Glutamatergic neuron (in vitro differentiated cells): ENCODE results near the gene SOX18. TPM values are rescaled to one million over a fixed set of nuclear protein-coding genes. Genes with fewer than 3 reads are reported as not detected.

Experiments
- DNase-seq: peaks from one replicate; pipeline ENCODE4 v3.0.0; 2022
- H3K27ac Mint-ChIP-seq: one replicate; pipeline ENCODE4 v1.8.0; 2020; ENCODE audit warnings: mild to moderate bottlenecking, mixed read lengths, inconsistent platforms; ENCODE audit not compliant: unreplicated experiment
- H3K27me3 Mint-ChIP-seq: one replicate; pipeline ENCODE4 v1.8.0; 2020; ENCODE audit warnings: mild to moderate bottlenecking, moderate library complexity, mixed read lengths, inconsistent platforms; ENCODE audit not compliant: unreplicated experiment
- H3K36me3 Mint-ChIP-seq: one replicate; pipeline ENCODE4 v1.8.0; 2020; ENCODE audit warnings: mild to moderate bottlenecking, mixed read lengths, inconsistent platforms; ENCODE audit not compliant: unreplicated experiment
- H3K4me1 Mint-ChIP-seq: one replicate; pipeline ENCODE4 v1.8.0; 2020; ENCODE audit warnings: mild to moderate bottlenecking, low read depth, mixed read lengths, inconsistent platforms; ENCODE audit not compliant: unreplicated experiment
- H3K4me3 Mint-ChIP-seq: one replicate; pipeline ENCODE4 v1.8.0; 2020; ENCODE audit warnings: mild to moderate bottlenecking, mixed read lengths, inconsistent platforms; ENCODE audit not compliant: unreplicated experiment
- H3K9me3 Mint-ChIP-seq: one replicate; pipeline ENCODE4 v1.8.0; 2020; ENCODE audit warnings: mild to moderate bottlenecking, moderate library complexity, mixed read lengths, inconsistent platforms; ENCODE audit not compliant: unreplicated experiment
- total RNA-seq: library from RNA; stranded (reverse); fragmentation: NEBNext Ultra II Directional; extraction: Animal tissue kit (Norgen Biotek cat#: 25700); gene quantifications from one replicate; pipeline ENCODE4 v1.2.1, GENCODE V29; 2021; ENCODE audit not compliant: unreplicated experiment
- TF ChIP-seq, protein P1 (sequence below): fragments of 200-600 bp; sonication (generic); IDR thresholded peaks from one replicate; pipeline ENCODE4 v1.5.0; 2021; ENCODE audit not compliant: partially characterized antibody, unreplicated experiment

Gene SOX18
- total RNA-seq, 1 donor from 2014 or later: 0.66 TPM

DNA sequence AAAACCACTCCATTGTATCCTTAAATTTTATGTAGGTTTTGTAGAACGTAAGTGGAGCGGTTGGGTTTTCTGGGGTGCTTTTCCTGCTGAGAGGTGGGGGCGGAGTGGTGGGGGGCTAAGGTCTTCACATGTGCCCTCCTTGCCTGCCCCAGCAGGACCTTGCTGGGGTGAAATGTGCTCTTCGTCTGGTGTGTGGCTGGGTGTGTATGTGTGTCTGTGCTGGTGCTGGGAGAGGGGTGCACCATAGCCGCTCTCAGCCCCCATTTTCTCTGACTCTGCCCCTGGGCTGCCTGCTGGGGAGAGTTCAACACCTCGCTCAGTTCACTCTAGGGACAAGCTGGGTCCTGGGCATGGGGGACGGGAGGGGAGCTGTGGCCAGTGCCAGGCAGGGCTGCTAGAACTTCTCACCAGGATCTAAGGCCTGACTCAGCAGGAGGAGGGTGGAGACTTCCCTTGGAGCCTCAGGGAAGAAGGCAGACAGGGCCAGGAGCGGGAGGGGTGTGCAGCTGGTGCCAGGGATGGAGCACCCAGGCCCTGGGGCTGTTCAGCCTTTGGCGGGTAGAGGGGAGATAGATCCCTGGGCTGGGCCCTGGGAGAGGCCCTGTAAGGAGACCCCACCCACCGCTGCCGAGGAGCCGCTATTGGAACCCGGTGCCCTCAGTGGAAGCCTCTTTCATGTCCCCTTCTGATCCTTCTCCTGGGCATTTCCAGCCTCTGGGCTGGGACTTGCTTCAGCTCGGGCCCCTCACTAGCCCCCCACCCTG lies 4.8 kb downstream of the SOX18 start:
- Mint-ChIP-seq H3K27me3 (peaks cover 21% of the 10 kb centered on the region), H3K4me3 (no peak overlapping the region), H3K36me3 (no peaks in the 10 kb centered on the region), H3K27ac (no peak overlapping the region), H3K9me3 (peaks cover 7% of the 10 kb centered on the region), H3K4me1 (peaks cover 15% of the 10 kb centered on the region)
- DNase-seq: no peak
- TF ChIP-seq, protein P1, sequence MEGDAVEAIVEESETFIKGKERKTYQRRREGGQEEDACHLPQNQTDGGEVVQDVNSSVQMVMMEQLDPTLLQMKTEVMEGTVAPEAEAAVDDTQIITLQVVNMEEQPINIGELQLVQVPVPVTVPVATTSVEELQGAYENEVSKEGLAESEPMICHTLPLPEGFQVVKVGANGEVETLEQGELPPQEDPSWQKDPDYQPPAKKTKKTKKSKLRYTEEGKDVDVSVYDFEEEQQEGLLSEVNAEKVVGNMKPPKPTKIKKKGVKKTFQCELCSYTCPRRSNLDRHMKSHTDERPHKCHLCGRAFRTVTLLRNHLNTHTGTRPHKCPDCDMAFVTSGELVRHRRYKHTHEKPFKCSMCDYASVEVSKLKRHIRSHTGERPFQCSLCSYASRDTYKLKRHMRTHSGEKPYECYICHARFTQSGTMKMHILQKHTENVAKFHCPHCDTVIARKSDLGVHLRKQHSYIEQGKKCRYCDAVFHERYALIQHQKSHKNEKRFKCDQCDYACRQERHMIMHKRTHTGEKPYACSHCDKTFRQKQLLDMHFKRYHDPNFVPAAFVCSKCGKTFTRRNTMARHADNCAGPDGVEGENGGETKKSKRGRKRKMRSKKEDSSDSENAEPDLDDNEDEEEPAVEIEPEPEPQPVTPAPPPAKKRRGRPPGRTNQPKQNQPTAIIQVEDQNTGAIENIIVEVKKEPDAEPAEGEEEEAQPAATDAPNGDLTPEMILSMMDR: no peak

DNA sequence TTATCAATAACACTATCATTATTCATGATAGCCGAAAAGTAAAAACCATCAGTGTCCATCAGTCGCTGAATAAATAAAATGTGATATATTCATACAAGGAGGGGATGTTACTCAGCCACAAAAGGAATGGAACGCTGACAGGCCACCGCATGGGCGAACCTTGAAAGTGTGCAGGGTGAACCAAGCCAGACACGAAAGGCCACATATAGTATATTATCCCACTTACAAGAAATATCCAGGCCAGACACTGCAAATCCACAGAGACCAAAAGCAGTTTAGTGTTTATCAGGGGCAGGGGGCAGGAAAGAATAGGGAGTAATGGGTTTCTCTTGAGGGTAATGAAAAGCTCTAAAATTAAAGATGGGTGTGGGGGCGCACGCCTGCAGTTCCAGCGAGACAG lies 5.7 kb downstream of the SOX18 start:
- no peak for DNase-seq
- H3K4me3 Mint-ChIP-seq: no peak overlapping the region
- H3K4me1 Mint-ChIP-seq: peaks cover 15% of the 10 kb centered on the region
- H3K36me3 Mint-ChIP-seq: no peaks in the 10 kb centered on the region
- TF ChIP-seq, protein P1: no peak
- peaks cover 21% of the 10 kb centered on the region for H3K27me3 Mint-ChIP-seq
- peaks cover 7% of the 10 kb centered on the region for H3K9me3 Mint-ChIP-seq
- H3K27ac Mint-ChIP-seq: no peak overlapping the region

DNA sequence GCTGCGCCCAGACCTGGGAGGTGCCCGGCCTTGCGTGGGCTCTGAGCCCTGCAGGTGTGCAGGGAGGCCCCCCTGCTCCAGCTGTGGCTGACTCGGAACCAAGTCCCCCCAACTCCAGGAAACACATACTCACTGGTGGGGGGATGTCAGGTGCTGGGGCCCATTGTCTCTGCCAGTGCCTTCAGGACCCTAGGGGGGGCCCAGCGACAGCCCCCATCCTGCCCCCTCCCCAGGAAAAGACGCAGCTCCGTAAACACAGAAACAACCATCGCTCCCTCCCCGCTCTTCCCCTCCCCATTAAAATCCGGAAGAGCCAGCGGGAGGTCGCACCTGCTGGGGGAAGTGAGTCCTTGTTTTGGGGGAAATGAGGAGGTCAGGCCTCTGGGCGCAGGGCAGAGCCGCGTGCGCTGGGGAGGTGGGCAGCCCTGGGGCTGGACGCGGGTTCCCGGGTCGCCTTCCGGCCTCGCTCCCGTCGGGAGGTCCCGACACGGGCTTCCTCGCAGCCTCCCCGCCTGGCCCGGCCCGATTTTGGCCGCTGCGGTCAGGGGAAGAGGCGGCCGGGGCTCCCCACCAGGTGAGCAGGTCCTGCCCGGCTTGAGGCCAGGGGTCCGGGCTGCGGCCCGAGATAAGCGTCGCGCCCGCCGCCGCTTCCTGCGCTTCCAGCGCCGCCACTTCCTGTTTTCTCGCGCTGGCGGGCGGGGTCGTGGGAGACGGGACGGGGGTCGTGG lies 7.2 kb downstream of the SOX18 start:
- Mint-ChIP-seq H3K36me3 (no peaks in the 10 kb centered on the region), H3K4me3 (no peak overlapping the region), H3K9me3 (peaks cover 9% of the 10 kb centered on the region), H3K4me1 (peaks cover 17% of the 10 kb centered on the region), H3K27me3 (peaks cover 24% of the 10 kb centered on the region), H3K27ac (no peak overlapping the region)
- no peak for DNase-seq
- TF ChIP-seq, protein P1: no peak

DNA sequence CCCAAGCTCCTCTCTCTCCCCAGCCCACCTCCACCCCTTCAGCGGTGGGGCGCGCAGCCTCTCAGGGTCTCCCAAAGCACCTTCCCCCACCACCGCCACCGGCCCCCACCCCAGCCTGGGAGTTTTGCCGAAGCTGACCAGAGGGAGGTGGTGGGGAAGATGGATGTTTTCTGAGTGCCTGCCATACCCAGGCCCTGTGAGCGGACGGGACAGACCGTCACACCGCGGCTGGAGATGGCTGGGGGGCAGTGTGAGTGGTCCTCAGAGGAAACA lies 7.7 kb downstream of the SOX18 start:
- Mint-ChIP-seq H3K27ac (no peak overlapping the region), H3K9me3 (peaks cover 9% of the 10 kb centered on the region), H3K36me3 (no peaks in the 10 kb centered on the region), H3K27me3 (peaks cover 21% of the 10 kb centered on the region), H3K4me1 (peaks cover 19% of the 10 kb centered on the region), H3K4me3 (no peak overlapping the region)
- DNase-seq: no peak
- TF ChIP-seq, protein P1: no peak
